ENCODE results near the gene HOXA9.
A peak's percentile ranks its signal among the peaks of the same experiment; 100 is the strongest.

Gene HOXA9

DNA sequence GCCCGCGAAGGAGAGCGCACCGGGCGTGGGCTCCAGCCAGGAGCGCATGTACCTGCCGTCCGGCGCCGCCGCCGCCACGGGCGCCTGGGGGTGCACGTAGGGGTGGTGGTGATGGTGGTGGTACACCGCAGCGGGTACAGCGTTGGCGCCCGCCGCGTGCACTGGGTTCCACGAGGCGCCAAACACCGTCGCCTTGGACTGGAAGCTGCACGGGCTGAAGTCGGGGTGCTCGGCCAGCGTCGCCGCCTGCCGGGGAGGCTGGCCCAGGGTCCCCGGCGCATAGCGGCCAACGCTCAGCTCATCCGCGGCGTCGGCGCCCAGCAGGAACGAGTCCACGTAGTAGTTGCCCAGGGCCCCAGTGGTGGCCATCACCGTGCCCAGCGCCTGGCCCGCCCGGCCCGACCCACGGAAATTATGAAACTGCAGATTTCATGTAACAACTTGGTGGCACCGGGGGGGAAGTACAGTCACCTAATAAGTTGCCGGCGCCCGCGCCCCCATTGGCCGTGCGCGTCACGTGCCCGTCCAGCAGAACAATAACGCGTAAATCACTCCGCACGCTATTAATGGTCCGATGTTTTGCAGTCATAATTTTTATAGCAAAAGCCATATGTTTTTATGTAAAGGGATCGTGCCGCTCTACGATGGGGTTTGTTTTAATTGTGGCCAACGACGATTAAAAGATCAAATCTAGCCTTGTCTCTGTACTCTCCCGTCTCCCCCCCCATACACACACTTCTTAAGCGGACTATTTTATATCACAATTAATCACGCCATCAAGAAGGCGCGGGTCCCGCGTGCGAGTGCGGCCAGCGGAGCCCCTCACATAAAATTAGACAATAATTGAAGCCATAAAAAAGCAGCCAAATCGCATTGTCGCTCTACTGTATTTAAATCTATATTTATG lies at the start of gene HOXA9:
Gene HOXA9, minus strand, starts transcription at position 449 of the 907 bp plus-strand sequence. Its CDS starts 80 bp downstream, at position 369.
- no peak for DNase-seq (ENCODE audit: low spot score)

DNA sequence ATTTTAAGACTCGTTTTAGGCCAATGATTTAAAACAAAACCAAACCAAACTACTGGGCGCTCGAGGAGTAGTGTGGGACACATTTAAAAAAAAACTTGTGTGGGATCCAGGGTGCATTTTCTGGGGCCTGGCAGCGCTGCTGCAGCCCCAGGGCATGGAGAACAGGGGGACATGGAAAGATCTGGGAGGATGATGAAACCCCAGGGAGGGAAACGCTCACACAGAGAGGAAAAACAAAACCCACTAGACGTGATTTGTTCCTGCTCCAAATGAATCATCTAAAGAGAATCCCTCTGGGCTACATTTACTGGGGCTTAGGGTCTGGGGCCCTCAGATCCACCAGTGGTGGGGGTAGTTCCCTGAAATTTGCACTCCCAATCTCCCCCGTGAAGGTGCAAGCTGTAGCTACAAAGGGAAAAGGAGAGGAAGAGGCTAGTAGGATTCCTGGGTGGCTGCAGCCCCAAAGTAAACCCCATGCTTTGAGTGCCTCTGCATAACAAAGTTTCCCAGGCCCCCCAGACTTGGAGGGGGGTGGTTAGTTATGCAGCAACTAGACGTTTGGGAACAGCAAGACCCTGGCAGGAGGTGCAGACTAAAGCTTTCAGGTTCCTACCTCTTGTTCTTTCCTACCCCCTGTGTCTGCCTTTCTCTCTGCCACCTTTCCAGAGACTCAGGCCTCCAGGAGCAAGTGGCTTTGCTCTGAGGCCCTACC lies 49.1 kb upstream of the HOXA9 start:
- DNase-seq (ENCODE audit: low spot score), result no peak

DNA sequence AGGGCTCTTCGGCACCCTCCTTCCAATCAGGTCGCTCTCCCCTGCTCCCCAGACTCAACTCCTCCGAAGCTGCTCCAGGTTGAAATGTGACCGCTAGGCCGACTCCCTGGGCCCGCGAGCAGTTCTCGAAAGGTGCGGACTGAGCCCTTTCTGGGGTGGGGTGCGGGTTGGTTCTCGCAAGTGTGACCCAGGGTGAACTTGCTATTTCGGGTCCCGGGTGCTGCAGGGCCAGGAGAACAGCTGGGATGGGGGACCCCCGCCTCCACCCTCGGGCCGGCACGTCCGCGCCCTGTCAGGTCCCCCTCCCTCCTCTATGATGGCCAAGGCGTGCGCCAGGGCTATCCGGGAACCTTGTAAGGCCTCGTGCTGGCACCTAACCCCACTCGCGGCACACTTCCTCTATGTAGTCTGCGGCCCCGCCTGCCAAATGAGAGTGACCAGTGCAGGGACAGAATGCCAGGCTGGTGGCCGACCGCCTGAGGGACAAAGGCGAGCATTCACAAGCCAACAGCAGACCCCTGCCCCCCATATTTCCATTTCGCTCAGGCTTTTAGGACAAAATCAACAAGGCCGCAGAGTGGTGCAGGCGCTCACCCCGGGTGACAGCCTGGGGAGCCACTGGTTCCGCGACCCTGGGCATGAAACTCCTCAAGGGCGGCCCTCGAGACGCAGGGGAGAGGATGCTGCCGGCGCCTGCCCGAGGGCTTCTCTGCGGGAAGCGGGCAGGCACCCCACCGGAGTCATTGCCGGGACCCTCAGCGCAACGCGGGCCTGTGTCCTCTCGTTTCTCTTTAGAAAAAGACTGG lies 48.3 kb upstream of the HOXA9 start:
- no peak for DNase-seq (ENCODE audit: low spot score)

DNA sequence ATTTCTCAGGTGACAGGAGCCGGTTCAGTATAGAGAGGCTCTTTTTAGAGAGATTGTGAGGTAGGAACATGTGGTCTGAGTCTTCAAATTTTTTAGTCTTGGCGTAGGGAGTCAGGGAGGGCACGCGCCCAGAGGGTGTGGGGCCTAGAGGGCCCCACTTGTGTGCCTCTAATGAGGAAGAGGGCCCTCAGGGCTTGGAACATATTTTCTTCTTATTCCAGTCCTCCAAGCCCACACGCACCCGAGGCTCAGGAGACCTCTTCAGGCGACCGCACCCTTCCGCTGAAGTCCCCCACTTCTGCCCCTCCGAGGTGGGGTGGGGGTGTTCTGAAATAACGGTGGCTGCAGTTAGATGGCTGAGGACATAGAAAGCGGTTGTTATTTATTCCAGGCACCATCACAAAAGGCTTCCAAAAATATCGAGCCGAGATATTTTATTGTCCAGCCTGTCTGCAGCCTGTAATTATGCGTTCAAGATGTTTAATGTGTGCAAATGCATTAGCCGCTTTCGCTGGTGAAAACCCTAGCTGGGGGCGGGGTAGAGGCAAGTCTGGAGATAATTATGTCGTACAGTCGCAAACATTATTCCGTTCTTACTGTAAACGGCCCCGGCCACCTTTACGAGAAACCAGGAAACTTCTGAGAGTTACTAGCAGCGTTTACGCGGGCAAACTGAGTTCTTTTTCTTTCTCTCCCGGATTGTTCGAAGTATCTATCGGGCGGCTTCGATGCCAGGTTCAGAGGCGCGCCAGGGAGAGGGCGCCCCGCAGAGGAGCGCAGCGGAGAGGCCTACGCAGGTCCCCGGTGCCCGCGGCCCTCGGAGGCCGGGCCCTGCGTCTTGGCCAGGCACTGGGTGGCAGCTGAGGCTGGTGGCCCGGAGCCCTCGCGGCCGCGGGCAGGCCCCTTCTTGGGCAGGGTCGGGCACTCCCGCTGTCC lies 47.4 kb upstream of the HOXA9 start:
- no peak for DNase-seq (ENCODE audit: low spot score)

DNA sequence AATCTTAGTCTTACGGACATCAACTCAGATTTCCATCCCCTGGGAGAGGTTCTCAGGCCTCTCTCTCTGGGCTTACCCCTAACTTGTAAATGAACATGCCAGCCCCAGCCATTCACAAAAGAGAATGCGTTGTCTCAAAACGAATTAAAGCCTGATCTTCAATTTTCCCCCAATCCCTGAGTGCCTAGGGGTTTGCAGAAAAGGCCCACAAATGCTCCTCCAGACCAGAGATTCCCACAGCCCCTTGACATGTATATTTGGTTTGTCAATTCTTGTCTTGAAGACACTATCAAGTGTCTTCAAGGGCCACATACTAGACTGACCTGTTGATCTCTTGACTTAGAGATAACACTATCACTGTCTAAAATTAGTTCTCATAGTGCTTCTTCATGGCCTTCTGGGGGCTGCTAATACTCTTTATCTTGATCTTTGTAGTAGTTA lies 46.4 kb upstream of the HOXA9 start:
- no peak for DNase-seq (ENCODE audit: low spot score)

DNA sequence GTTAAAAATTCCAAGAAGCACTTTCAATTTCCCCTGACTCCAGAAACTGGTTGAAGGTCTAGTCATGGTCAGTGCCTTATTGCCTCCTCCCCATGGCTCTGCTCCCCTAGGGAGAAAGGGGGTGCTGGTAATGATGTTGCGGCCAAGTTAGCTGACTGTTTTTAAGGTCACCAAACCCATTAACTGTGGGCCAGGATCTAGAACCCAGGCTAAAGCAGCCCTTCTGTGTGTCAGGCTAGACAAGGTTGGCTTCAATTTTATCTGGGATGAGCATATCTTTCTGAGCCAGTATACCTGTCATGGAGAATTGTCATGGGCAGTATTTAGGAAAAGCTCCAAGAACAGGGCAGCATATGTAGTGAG lies 45.7 kb upstream of the HOXA9 start:
- no peak for DNase-seq (ENCODE audit: low spot score)

DNA sequence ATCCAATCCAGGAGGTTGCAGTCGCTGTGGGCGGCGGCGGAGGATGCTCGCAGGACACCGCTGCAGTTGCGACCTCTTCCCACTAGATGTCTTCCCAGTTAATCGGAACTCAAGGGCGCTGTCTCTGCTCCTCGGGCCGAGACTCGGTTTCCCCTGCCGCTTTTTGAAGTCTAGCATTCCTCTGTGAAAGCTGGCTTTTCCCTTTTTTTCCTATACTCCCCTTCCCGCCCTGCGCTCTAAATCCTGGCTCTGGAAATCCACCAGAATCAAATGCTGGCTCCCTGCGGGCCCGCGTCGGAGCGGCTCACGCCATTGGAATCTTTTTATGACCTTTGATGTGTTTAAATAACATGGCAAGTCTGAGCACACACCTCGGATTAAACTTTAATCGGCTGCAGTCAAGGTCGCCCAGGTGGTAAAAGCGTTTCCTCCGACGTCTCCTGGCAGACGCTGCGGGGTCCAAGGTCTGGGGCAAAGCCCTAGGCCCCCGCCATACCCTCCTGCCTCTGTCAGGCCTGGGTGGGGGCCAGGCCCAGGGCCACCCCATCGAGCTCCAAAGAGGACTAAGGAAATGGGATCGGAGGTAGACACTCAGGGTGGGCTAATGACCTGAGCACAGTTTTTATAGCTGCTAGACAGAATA lies 45.2 kb upstream of the HOXA9 start:
- peak; percentile 42 for DNase-seq (ENCODE audit: low spot score)

DNA sequence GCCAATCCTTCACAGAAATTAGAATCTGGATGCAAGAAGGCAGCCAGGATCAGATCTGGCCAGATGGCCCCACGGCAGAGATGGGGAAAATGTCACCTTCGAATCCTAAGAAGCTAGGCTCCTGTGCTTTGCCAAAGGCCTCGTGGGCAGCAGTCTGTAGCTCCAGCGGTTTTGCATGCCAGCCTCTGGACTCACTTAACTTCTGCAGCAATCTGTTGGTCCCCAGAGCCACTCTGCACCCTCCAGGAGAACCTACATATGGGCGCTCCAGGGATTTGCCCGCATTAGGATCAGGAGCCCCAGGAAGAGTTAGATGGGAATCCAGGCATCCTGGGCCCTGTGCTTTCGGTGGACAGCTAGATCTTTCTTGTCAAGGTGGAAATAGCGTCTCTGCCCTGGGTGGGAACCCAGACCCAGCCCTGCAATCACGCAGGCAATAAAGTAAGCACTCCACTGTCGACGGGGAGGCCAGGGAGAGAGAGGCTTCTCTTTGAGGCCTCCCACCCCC lies 44.6 kb upstream of the HOXA9 start:
- no peak for DNase-seq (ENCODE audit: low spot score)

DNA sequence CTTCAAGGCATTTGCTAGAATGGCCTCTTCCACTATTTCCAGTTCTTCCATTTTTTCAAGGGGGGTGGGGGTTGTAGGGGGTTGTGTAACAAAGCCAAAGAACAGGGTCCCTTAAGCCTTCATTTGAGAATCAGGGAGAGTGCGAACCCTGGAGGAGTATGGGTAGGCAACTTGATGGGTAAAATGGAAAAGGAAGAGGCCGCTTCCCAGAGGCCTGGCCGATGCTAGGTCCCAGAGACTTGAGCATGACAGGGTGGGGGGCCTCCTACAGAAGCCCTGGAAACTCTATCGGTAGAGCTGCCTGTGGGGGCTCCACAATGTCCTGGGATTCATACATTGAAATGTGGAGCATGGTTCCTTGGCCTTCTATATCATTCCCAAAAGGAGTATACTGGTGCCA lies 43.7 kb upstream of the HOXA9 start:
- DNase-seq (ENCODE audit: low spot score), result no peak

DNA sequence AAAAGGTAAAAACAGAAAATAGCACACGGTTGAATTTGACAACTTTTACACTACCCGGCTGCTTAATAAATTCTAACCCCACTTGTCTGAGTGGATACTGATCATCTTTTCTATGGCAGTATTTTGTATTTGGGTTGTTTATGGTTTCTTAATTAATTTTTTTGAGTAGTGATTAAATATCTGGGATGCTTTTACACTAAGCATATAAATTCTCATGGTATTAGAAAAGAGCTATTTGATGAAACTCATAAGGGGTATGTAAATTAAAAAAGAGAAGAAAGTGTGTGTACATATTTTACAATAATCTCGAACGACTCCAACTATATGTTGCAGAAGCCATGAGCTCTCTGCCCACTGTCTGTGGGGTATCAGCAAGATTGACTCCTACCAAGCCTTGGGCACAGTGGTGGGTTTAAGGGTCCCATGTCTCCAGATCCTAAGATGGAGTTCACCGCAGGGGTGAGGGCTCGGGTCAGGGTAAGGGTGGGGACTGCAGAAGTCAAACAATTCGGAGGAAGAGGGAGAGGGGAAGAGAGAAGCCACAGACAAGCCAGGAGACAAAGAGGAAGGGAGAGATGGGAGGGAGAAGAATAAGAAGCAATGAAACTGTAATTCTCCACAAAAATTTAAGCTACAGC lies 42.1 kb upstream of the HOXA9 start:
- no peak for DNase-seq (ENCODE audit: low spot score)

DNA sequence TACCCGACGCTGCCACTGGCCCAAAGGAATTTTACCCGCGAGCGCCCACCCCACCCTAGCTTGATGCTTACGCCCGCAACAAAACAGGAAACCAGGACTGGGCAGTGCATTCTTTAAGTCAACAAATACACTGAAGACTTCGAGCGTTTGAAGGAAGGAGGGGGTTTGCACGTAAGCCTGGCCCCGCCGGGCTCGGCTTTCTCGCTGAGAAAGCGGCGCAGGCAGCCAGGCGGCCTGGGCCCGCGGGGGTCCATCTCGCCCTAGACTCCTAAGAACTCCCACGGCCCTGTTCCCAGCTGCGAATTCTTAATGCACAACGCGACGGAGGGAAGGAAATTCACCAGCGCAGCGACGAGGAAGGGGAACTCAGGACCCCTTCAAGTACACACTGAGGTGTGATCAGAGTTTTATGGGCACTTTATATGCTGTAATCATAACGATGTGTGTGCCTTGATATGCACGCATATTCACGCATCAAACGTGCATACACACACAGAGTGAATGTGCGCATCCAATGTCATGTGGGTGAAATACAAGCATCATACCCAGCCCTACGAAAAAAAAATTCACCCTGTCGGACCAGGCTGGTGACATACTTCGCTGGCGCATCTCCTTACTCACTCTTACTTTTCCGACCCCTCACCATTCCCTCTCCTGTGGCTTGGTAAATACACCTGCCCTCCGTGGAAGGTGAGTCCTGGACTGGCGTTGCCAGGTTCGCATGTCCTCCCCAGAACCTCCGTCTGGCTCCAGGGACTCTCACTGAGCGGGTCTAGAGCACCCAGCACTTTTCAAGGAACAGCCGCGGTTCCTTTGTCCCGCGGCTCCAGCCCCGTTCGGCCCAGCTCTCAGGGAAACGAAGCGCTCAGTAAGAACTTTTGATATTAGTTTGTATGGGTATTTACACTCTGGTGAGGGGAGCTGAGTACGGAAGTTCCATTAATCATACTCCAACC lies 40.3 kb upstream of the HOXA9 start:
- no peak for DNase-seq (ENCODE audit: low spot score)

DNA sequence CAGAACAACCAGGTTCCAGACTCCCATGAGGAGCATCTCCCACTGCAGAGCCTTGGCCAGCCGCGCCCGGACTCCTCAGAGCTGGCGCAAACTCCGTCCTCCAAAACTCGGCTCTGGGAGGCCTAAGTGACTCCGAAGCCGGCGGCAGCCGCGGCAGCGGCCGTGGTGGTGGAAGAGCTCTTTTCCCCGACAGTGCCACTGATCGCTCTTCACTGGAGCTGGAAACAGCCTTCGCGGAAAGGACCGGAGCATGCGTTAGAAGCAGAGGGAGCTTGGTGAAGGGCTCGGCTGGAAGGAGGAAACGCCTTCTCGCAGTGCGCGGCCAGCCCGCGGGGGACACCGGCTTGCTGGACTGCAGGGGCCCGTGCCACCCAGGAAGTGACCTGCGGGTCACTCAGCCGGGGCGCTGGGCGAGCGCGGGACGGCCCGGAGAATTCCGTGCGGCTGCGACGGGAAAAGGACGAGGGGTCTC lies 39.5 kb upstream of the HOXA9 start:
- no peak for DNase-seq (ENCODE audit: low spot score)

DNA sequence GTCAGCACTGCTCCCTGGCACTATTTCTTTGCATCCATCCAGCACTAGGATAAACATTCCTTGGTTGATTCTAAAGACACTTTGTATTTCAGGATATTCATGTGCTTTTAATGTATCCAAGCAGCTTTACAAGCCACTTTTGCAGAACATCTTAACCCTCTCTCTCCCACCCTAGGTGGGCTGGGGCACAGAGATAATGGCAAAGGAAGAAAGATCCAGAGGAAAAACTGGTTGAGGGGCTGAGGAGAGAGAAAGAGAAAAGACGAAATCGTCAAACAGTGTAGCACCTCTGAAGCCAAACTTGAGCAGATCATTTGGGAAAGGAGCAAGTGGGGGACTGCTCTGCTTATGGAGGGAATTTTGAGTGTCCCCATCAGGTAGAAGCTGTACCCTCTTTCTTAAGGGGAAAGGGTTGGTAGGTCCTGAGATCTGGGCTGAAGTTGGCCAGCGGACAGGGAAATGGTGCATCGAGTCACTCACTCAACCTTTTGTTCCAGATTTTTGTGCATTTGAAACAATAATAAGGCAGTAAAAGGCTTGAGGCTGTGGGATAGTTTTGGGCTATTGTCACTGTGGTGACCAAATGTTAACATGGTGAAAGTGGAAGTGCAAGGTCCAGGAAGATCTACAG lies 38.7 kb upstream of the HOXA9 start:
- DNase-seq (ENCODE audit: low spot score), result no peak

DNA sequence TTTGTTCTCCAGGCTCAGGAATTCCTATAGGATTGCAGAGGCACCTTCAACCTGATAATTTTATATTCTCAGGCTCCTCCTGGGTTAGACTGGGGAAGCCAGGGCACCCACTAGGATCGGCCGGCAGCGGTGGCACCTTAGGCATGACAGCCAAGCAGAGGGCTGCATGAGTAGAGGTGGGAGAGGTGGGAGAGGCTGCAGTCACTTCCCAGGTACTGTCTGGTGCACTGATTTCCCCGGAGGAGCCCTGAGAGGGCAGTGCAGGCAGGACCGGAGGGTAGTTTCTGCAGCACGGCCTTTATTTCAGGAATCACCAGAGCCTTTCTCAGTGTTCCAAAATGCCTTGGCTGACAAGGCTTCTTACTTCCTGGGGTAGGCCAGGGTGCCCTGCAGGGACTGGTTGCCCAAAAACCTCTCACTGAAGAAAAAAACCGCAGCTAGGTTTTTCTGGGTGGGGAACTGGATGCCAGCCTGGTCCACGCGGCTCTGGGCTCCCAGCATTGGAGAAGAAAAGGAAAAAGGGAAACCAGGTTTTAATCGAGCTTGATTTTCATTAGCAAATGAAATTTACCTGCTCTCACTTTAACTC lies 38.1 kb upstream of the HOXA9 start:
- no peak for DNase-seq (ENCODE audit: low spot score)

DNA sequence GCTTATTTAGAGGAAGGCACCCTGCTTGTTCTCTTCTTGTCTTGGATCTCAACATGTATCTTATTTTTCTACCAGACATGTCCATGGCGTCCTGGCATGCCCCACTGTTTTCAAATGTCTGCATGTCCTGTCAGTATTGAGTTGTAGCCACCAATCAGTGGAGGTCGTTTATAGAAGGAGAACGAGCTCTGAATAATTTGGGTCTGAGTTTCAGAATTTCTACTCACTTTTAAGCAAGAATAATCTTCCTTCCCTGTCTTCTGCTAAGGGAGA lies 37.5 kb upstream of the HOXA9 start:
- DNase-seq (ENCODE audit: low spot score), result no peak

DNA sequence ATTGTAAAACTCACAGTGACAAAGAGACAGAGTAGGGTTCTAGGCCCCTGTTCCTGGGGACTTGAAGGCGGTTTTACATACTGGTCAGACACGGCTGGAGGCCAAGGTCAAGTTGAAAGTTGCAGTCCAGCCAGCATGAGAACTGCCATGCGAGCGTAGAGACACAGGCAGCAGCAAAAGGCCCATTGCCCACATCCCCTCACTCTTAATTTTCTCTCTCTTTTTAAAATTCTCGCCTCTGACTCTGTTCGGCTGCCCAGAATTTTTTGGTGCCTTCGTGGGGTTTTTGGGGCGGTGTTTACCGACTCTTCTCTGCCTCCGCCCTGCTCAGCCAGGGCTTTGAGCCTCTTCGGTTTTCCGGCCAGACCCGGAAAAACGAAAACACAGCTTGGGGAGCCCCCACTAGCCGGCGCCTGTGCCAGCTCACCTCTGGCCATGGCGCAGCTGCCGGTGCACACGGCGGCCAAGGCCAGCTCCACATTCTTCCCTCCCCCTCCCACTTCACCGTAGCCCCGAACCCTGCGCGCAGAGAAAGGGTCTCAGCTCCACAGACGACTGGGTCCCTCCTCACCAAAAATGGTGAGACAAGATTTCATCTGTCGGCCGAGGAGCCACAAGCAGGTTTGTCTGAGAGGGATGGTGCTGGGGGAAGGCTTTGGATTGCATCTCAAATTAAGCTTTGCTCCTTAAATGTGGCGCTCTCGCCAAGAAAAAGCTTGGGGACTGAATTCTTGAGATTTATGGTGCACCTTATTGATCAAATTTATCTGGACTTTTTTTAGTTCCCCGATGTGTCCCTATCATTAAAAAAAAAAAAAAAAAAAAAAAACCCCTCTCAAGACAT lies 36.9 kb upstream of the HOXA9 start:
- no peak for DNase-seq (ENCODE audit: low spot score)

DNA sequence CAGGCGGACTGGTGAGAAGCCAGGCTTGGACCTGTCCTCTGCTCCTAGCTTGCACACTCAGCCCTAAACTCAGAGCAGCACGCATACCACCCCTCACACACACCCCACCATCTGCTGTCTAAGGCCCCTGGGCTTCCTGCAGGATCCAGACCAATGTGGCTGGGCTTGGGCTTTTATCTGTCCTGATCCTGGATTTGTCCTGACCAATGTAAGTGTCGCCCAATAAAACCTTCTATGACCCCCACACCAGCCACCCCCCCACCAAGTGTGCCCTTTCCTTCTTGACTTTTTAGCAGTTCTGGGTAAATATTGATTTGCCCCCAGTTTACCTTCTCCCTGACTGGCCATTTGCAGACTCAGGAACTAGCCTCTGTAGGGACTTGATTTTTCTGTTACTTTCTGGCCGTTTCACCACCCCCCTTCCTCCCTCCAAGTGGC lies 36.3 kb upstream of the HOXA9 start:
- DNase-seq (ENCODE audit: low spot score), result no peak

All from Ammon's horn (tissue), 1 donor.